H9 (cell line): ENCODE measurements around the gene RIPPLY2. TPM values are rescaled to one million over a fixed set of nuclear protein-coding genes. Genes with fewer than 3 reads are reported as not detected.

ENCODE experiments used
- DNase-seq: peaks from one replicate; pipeline ENCODE4 v3.0.0-alpha.2; 2017
- H2AFZ ChIP-seq: one replicate; pipeline ENCODE4 v1.6.1; 2013; ENCODE audit warnings: mild to moderate bottlenecking, low read length, control low read depth, moderate library complexity
- H2AK5ac ChIP-seq: 2 replicates; pipeline ENCODE4 v1.6.1; 2013; ENCODE audit warnings: low read length, control low read depth, mixed read lengths; ENCODE audit not compliant: insufficient read length
- H2BK120ac ChIP-seq: one replicate; pipeline ENCODE4 v1.6.1; 2013; ENCODE audit warnings: low read depth, mild to moderate bottlenecking, low read length, control low read depth, inconsistent platforms; ENCODE audit not compliant: poor library complexity, severe bottlenecking
- H2BK12ac ChIP-seq: 2 replicates; pipeline ENCODE4 v1.6.1; 2013; ENCODE audit warnings: low read length, control low read depth, mixed read lengths, low read depth; ENCODE audit not compliant: insufficient read length
- H2BK15ac ChIP-seq: 2 replicates; pipeline ENCODE4 v1.6.1; 2013; ENCODE audit warnings: low read depth, low read length, control low read depth
- H2BK20ac ChIP-seq: one replicate; pipeline ENCODE4 v1.6.1; 2013; ENCODE audit warnings: low read depth, mild to moderate bottlenecking, low read length, control low read depth, inconsistent platforms; ENCODE audit not compliant: poor library complexity, severe bottlenecking
- H2BK5ac ChIP-seq: 2 replicates; pipeline ENCODE4 v1.6.1; 2013; ENCODE audit warnings: low read length, control low read depth, mixed read lengths; ENCODE audit not compliant: insufficient read length
- H3K14ac ChIP-seq: 2 replicates; pipeline ENCODE4 v1.6.1; 2013; ENCODE audit warnings: low read length, control low read depth; ENCODE audit not compliant: insufficient read depth
- H3K18ac ChIP-seq: 2 replicates; pipeline ENCODE4 v1.6.1; 2013; ENCODE audit warnings: low read depth, mild to moderate bottlenecking, mixed read lengths, low read length, control low read depth; ENCODE audit not compliant: insufficient read length
- H3K23ac ChIP-seq: 2 replicates; pipeline ENCODE4 v1.6.1; 2013; ENCODE audit warnings: low read length, control low read depth, mixed read lengths, low read depth; ENCODE audit not compliant: insufficient read length
- H3K23me2 ChIP-seq: 2 replicates; pipeline ENCODE4 v1.6.1; 2013; ENCODE audit warnings: low read depth, mild to moderate bottlenecking, mixed read lengths, low read length, control low read depth; ENCODE audit not compliant: insufficient read length, poor library complexity, severe bottlenecking
- H3K27ac ChIP-seq: 2 replicates; pipeline ENCODE4 v1.5.1; 2013; ENCODE audit warnings: low read length, control low read depth, mixed read lengths, low read depth; ENCODE audit not compliant: insufficient read length
- H3K27me3 ChIP-seq: 2 replicates; pipeline ENCODE4 v1.6.1; 2013; ENCODE audit warnings: low read length, control low read depth, inconsistent platforms; ENCODE audit not compliant: insufficient read depth
- H3K4ac ChIP-seq: 2 replicates; pipeline ENCODE4 v1.6.1; 2013; ENCODE audit warnings: low read depth, mild to moderate bottlenecking, control low read depth, inconsistent platforms, low read length, moderate library complexity
- H3K4me1 ChIP-seq: 2 replicates; pipeline ENCODE4 v1.6.1; 2013; ENCODE audit warnings: low read length, control low read depth, inconsistent platforms; ENCODE audit not compliant: insufficient read depth
- H3K4me2 ChIP-seq: 2 replicates; pipeline ENCODE4 v1.6.1; 2013; ENCODE audit warnings: low read length, control low read depth, mixed read lengths; ENCODE audit not compliant: insufficient read length, insufficient read depth
- H3K56ac ChIP-seq: 2 replicates; pipeline ENCODE4 v1.6.1; 2013; ENCODE audit warnings: low read depth, mild to moderate bottlenecking, mixed read lengths, low read length, control low read depth; ENCODE audit not compliant: insufficient read length
- H3K79me1 ChIP-seq: 2 replicates; pipeline ENCODE4 v1.6.1; 2013; ENCODE audit warnings: low read depth, mild to moderate bottlenecking, moderate library complexity, low read length, control low read depth, inconsistent platforms; ENCODE audit not compliant: insufficient read depth, poor library complexity, severe bottlenecking
- H3K79me2 ChIP-seq: 2 replicates; pipeline ENCODE4 v1.6.1; 2013; ENCODE audit warnings: low read length, control low read depth, inconsistent platforms; ENCODE audit not compliant: insufficient read depth
- H3K9ac ChIP-seq: 2 replicates; pipeline ENCODE4 v1.6.1; 2013; ENCODE audit warnings: low read length, control low read depth, mixed read lengths; ENCODE audit not compliant: insufficient read length; ENCODE audit errors: extremely low read depth
- H3K9me3 ChIP-seq: one replicate; pipeline ENCODE4 v1.6.1; 2013; ENCODE audit warnings: low read depth, low read length, inconsistent platforms; ENCODE audit not compliant: control insufficient read depth
- H3T11ph ChIP-seq: one replicate; pipeline ENCODE4 v1.6.1; 2013; ENCODE audit warnings: mild to moderate bottlenecking, low read length, control low read depth, inconsistent platforms
- H4K20me1 ChIP-seq: one replicate; pipeline ENCODE4 v1.6.1; 2013; ENCODE audit not compliant: control insufficient read depth, insufficient read length, insufficient read depth
- H4K5ac ChIP-seq: 2 replicates; pipeline ENCODE4 v1.6.1; 2013; ENCODE audit warnings: low read depth, mild to moderate bottlenecking, mixed read lengths, low read length, control low read depth; ENCODE audit not compliant: insufficient read length
- H4K8ac ChIP-seq: replicated peaks from 2 replicates; pipeline ENCODE4 v1.6.1; 2013; ENCODE audit warnings: low read length, control low read depth, mixed read lengths, low read depth; ENCODE audit not compliant: insufficient read length
- H4K91ac ChIP-seq: 2 replicates; pipeline ENCODE4 v1.6.1; 2013; ENCODE audit warnings: low read depth, mild to moderate bottlenecking, moderate library complexity, mixed read lengths, low read length, control low read depth; ENCODE audit not compliant: insufficient read length
- H3K27ac Mint-ChIP-seq, 3 experiments: 2 replicates in 2 of 3; 3 replicates in 1 of 3; pipeline ENCODE4 v1.8.0; 2020 to 2021; ENCODE audit warnings: mixed read lengths in 3 of 3, mild to moderate bottlenecking in 1 of 3, moderate library complexity in 1 of 3
- H3K27me3 Mint-ChIP-seq: 2 replicates; pipeline ENCODE4 v1.8.0; 2021; ENCODE audit warnings: low read depth, mild to moderate bottlenecking, moderate library complexity, mixed read lengths
- H3K36me3 Mint-ChIP-seq, 3 experiments: 2 replicates in 2 of 3; 3 replicates in 1 of 3; pipeline ENCODE4 v1.8.0; 2020 to 2021; ENCODE audit warnings: low read depth in 3 of 3, mixed read lengths in 3 of 3; ENCODE audit not compliant: insufficient read depth in 1 of 3
- H3K4me1 Mint-ChIP-seq, 2 experiments: 2 replicates each; pipeline ENCODE4 v1.8.0; 2020; ENCODE audit warnings: mixed read lengths in 2 of 2
- H3K4me3 Mint-ChIP-seq, 2 experiments: 2 replicates in 1 of 2; 3 replicates in 1 of 2; pipeline ENCODE4 v1.8.0; 2020 to 2021; ENCODE audit warnings: mild to moderate bottlenecking in 2 of 2, mixed read lengths in 2 of 2, moderate library complexity in 1 of 2
- H3K9me3 Mint-ChIP-seq, 2 experiments: 2 replicates in 1 of 2; 3 replicates in 1 of 2; pipeline ENCODE4 v1.8.0; 2020; ENCODE audit warnings: mild to moderate bottlenecking in 2 of 2, mixed read lengths in 2 of 2, moderate library complexity in 1 of 2
- WGBS: extraction: QIAGEN DNeasy Blood & Tissue Kit; methylation state at CpG from one replicate; pipeline ENCODE4 v1.1.7; 2013; ENCODE audit warnings: missing lambda C conversion rate, low lambda C conversion rate, mixed read lengths; ENCODE audit not compliant: insufficient read length; ENCODE audit errors: extremely low coverage; 5-methylcytosine and 5-hydroxymethylcytosine counted together
- total RNA-seq: library from RNA; stranded (reverse); gene quantifications from 2 replicates; pipeline ENCODE4 v1.2.1, GENCODE V29; 2021
- TF ChIP-seq, protein P1 (sequence below): fragments of 200-600 bp; sonication (generic); conservative IDR thresholded peaks from 3 replicates; pipeline ENCODE4 v1.8.0; 2021; ENCODE audit warnings: antibody characterized with exemption, mild to moderate bottlenecking

Gene RIPPLY2
- total RNA-seq, 1 experiment from 2014 or later, result 0.90 TPM

DNA sequence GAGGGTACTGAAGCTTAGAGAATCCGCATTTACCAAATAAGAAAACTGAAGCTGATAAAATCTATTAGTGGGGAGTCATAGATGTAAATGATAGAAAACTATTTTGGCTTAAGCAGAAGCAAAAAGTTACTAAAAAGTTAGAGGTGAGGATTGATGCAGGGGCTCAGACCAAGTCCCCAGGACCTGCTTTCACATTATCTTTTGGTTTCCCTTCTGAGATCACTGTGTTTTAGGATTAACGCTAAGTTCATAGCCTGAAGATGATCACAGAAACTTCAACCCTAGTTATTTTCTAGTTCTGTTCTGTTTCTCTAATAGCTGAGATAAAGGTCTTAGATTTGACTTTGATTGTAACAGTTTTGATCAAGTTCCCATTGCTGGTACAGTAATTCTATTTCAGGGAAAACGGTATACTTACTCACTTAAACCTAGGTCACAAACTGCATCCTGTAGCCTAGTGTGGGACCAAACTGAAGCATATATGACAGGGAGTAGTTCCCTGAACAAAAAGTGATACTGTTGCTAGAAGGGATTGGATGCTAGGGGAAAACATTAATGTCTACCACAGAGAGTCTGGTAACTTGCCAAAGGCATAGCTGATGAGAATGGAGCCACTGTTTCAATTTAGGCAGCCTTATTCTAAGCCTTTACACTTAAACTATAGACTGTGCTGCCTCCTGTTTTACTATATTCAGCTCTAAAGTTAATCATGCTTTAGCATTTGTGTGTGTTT, 19.4 kb downstream of the RIPPLY2 start:
- no peak overlapping the region for H2AK5ac ChIP-seq
- H3K4me1 ChIP-seq, result no peaks in the 10 kb centered on the region
- H3K18ac ChIP-seq, result no peak overlapping the region
- no peaks in the 10 kb centered on the region for H3K79me2 ChIP-seq
- H3K4ac ChIP-seq, result no peak overlapping the region
- no peak overlapping the region for H2BK15ac ChIP-seq
- no peak overlapping the region for H3K14ac ChIP-seq
- Mint-ChIP-seq H3K27ac (no peak overlapping the region), H3K36me3 (peaks cover 14 to 18% (median 16%) of the 10 kb centered on the region in 3 experiments), H3K4me1 (peaks cover 9 to 10% of the 10 kb centered on the region in 2 experiments), H3K4me3 (no peak overlapping the region), H3K27me3 (no peaks in the 10 kb centered on the region), H3K9me3 (peaks cover 12% of the 10 kb centered on the region in 2 experiments)
- WGBS, result no CpG with 5 or more reads among the region's 3 CpGs
- H3K9ac ChIP-seq, result no peak overlapping the region
- no peak overlapping the region for H3K27ac ChIP-seq
- DNase-seq, result no peak
- H2BK12ac ChIP-seq, result no peak overlapping the region
- peaks cover 11% of the 10 kb centered on the region for H3K9me3 ChIP-seq
- H2BK5ac ChIP-seq, result no peak overlapping the region
- H3K23ac ChIP-seq, result no peak overlapping the region
- H3K23me2 ChIP-seq, result no peaks in the 10 kb centered on the region
- no peak overlapping the region for H3T11ph ChIP-seq
- H4K8ac ChIP-seq, result no peak overlapping the region
- TF ChIP-seq, protein P1, sequence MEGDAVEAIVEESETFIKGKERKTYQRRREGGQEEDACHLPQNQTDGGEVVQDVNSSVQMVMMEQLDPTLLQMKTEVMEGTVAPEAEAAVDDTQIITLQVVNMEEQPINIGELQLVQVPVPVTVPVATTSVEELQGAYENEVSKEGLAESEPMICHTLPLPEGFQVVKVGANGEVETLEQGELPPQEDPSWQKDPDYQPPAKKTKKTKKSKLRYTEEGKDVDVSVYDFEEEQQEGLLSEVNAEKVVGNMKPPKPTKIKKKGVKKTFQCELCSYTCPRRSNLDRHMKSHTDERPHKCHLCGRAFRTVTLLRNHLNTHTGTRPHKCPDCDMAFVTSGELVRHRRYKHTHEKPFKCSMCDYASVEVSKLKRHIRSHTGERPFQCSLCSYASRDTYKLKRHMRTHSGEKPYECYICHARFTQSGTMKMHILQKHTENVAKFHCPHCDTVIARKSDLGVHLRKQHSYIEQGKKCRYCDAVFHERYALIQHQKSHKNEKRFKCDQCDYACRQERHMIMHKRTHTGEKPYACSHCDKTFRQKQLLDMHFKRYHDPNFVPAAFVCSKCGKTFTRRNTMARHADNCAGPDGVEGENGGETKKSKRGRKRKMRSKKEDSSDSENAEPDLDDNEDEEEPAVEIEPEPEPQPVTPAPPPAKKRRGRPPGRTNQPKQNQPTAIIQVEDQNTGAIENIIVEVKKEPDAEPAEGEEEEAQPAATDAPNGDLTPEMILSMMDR, result no peak
- H3K4me2 ChIP-seq, result no peak overlapping the region
- H3K27me3 ChIP-seq, result no peaks in the 10 kb centered on the region
- H2BK120ac ChIP-seq, result no peak overlapping the region
- no peak overlapping the region for H3K56ac ChIP-seq
- H2BK20ac ChIP-seq, result no peak overlapping the region
- no peaks in the 10 kb centered on the region for H3K79me1 ChIP-seq
- no peak overlapping the region for H4K91ac ChIP-seq
- no peak overlapping the region for H4K5ac ChIP-seq
- H4K20me1 ChIP-seq, result no peaks in the 10 kb centered on the region
- H2AFZ ChIP-seq, result no peak overlapping the region
